Mesenchymal stem cell (in vitro differentiated cells and primary cell): ENCODE results near the gene CYTH4.

Source experiments
- DNase-seq: peaks from one replicate; pipeline ENCODE4 v3.0.0-alpha.2; 2013
- H2AFZ ChIP-seq: one replicate; pipeline ENCODE4 v1.6.1; 2013; ENCODE audit warnings: low read depth, mild to moderate bottlenecking, control low read depth, inconsistent platforms, low read length, moderate library complexity
- H2AK5ac ChIP-seq: 2 replicates; pipeline ENCODE4 v1.6.1; 2013; ENCODE audit warnings: low read length, moderate library complexity, mild to moderate bottlenecking, inconsistent platforms; ENCODE audit not compliant: severe bottlenecking
- H2BK120ac ChIP-seq: one replicate; pipeline ENCODE4 v1.6.1; 2013; ENCODE audit warnings: low read depth, mild to moderate bottlenecking, inconsistent platforms, low read length, moderate library complexity
- H2BK12ac ChIP-seq, 2 experiments: one replicate each; pipeline ENCODE4 v1.6.1; 2013; ENCODE audit warnings: inconsistent platforms in 2 of 2, low read length in 2 of 2, mild to moderate bottlenecking in 2 of 2, moderate library complexity in 2 of 2, control low read depth in 1 of 2
- H2BK15ac ChIP-seq: one replicate; pipeline ENCODE4 v1.6.1; 2013; ENCODE audit warnings: mild to moderate bottlenecking, low read depth, inconsistent platforms; ENCODE audit not compliant: poor library complexity, severe bottlenecking
- H2BK5ac ChIP-seq: 2 replicates; pipeline ENCODE4 v1.6.1; 2013; ENCODE audit warnings: low read depth, mild to moderate bottlenecking, low read length, control low read depth, inconsistent platforms; ENCODE audit not compliant: poor library complexity, severe bottlenecking
- H3K14ac ChIP-seq, 2 experiments: one replicate each; pipeline ENCODE4 v1.6.1; 2013; ENCODE audit warnings: inconsistent platforms in 2 of 2, low read length in 2 of 2, control low read depth in 1 of 2, mild to moderate bottlenecking in 1 of 2, moderate library complexity in 1 of 2
- H3K18ac ChIP-seq, 2 experiments: one replicate each; pipeline ENCODE4 v1.6.1; 2013; ENCODE audit warnings: inconsistent platforms in 2 of 2, low read length in 2 of 2, control low read depth in 1 of 2, low read depth in 1 of 2, mild to moderate bottlenecking in 1 of 2
- H3K23ac ChIP-seq, 2 experiments: one replicate each; pipeline ENCODE4 v1.6.1; 2013; ENCODE audit warnings: inconsistent platforms in 2 of 2, low read length in 2 of 2, mild to moderate bottlenecking in 2 of 2, moderate library complexity in 2 of 2, control low read depth in 1 of 2
- H3K27ac ChIP-seq: 2 replicates; pipeline ENCODE4 v1.5.1; 2013; ENCODE audit warnings: mild to moderate bottlenecking, moderate library complexity, low read length, control low read depth, inconsistent platforms; ENCODE audit not compliant: poor library complexity, severe bottlenecking
- H3K27me3 ChIP-seq, 2 experiments: 2 replicates each; pipeline versions ENCODE4 v1.6.1 to v1.7.0; 2013; ENCODE audit warnings: low read length in 2 of 2, mild to moderate bottlenecking in 2 of 2, moderate library complexity in 2 of 2, control low read depth in 1 of 2, inconsistent platforms in 1 of 2; ENCODE audit not compliant: control insufficient read depth in 1 of 2, insufficient read depth in 1 of 2
- H3K36me3 ChIP-seq, 2 experiments: 2 replicates each; pipeline versions ENCODE4 v1.6.1 to v1.7.0; 2013; ENCODE audit warnings: low read length in 2 of 2, control low read depth in 1 of 2, inconsistent platforms in 1 of 2, low read depth in 1 of 2, mild to moderate bottlenecking in 1 of 2; ENCODE audit not compliant: insufficient read depth in 2 of 2, control insufficient read depth in 1 of 2
- H3K4ac ChIP-seq, 2 experiments: one replicate each; pipeline ENCODE4 v1.6.1; 2013; ENCODE audit warnings: inconsistent platforms in 2 of 2, low read length in 2 of 2, mild to moderate bottlenecking in 2 of 2, moderate library complexity in 2 of 2, control low read depth in 1 of 2, low read depth in 1 of 2
- H3K4me1 ChIP-seq: 2 replicates; pipeline ENCODE4 v1.6.1; 2013; ENCODE audit warnings: low read depth, low read length, control low read depth; ENCODE audit not compliant: control insufficient read depth, insufficient read depth
- H3K4me2 ChIP-seq: 2 replicates; pipeline ENCODE4 v1.6.1; 2013; ENCODE audit warnings: low read length, mild to moderate bottlenecking, inconsistent platforms; ENCODE audit not compliant: poor library complexity, severe bottlenecking
- H3K4me3 ChIP-seq, 2 experiments: 2 replicates each; pipeline versions ENCODE4 v1.5.1 to v1.7.0; 2013; ENCODE audit warnings: low read length in 2 of 2, mild to moderate bottlenecking in 2 of 2, control low read depth in 1 of 2, low read depth in 1 of 2; ENCODE audit not compliant: insufficient read depth in 1 of 2
- H3K79me1 ChIP-seq: replicated peaks from 2 replicates; pipeline ENCODE4 v1.6.1; 2013; ENCODE audit warnings: mild to moderate bottlenecking, control low read depth, low read length, inconsistent platforms; ENCODE audit not compliant: poor library complexity, severe bottlenecking
- H3K9ac ChIP-seq: 2 replicates; pipeline ENCODE4 v1.7.0; 2013; ENCODE audit warnings: mild to moderate bottlenecking, low read length, moderate library complexity
- H3K9me3 ChIP-seq: 2 replicates; pipeline ENCODE4 v1.7.0; 2013; ENCODE audit warnings: mild to moderate bottlenecking, low read length; ENCODE audit not compliant: control insufficient read depth
- H4K8ac ChIP-seq: one replicate; pipeline ENCODE4 v1.6.1; 2013; ENCODE audit warnings: inconsistent platforms, mild to moderate bottlenecking, low read length, moderate library complexity
- H4K91ac ChIP-seq: one replicate; pipeline ENCODE4 v1.6.1; 2013; ENCODE audit warnings: mild to moderate bottlenecking, low read length, inconsistent platforms
- WGBS: methylation state at CpG from one replicate; pipeline ENCODE4 v1.1.7; 2013; ENCODE audit warnings: mixed read lengths; 5-methylcytosine and 5-hydroxymethylcytosine counted together

The CYTH4 gene

DNA sequence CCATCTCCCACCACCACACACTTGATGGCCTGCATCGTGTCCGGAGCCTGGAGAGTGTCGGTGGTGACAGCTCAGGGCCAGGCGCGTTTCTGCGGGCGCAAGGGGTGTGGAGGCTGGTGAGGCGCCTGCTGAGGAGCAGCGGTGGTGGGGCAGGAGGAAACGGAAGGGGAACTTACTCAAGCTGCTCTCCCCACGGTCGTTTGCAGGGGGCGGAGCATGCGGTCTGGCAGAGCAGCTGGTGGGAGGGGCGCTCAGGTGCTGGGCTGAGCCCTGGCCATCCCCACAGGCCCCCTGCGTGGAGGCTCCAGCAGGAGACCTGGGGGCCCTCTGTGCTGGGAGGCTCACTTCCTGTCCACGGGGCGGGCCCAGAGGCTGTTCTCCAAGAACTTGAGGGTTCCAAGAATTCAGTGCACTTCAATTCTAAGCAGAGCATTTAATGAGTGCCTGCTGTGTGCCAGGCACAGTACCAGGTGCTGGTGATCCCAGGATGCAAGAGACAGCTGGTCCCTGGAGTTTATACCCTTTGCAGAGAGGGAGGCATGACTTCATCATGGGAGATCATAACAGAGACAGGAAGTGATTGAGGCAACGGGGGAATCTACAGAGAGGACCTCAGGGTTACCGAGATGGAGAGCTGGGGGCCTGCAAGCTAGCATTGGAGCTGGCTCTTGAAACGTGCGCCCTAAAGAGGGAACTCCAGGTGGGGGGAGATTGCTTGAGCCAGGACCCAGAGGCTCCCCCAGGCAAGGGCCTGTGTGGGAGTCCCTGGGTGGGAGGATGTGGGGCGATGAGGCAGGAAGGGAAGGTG is 38.0 kb upstream of the CYTH4 start, which contains the start of gene RAC2:
TSS of gene RAC2 (minus strand) at position 156 of the 808 bp plus-strand sequence. CDS start at position 35, 121 bp downstream.
- H2BK120ac ChIP-seq = peak within 1 kb of the TSS; percentile 69
- H4K8ac ChIP-seq = peak within 1 kb of the TSS; percentile 10
- peak; percentile 72 for DNase-seq
- H3K4me3 ChIP-seq = peak within 1 kb of the TSS; percentile 54 to 85
- H2AFZ ChIP-seq = no peak within 1 kb of the TSS
- H3K4me2 ChIP-seq = peak within 1 kb of the TSS; percentile 53
- H3K36me3 ChIP-seq = peaks cover 6 to 27% of the 10 kb centered on the region in 2 experiments
- no peak within 1 kb of the TSS for H3K27ac ChIP-seq
- H3K79me1 ChIP-seq = peaks cover 8% of the 10 kb centered on the region
- peak within 1 kb of the TSS; percentile 92 for H4K91ac ChIP-seq
- H2AK5ac ChIP-seq = peak within 1 kb of the TSS; percentile 43
- H2BK5ac ChIP-seq = no peak within 1 kb of the TSS
- H2BK15ac ChIP-seq = peak within 1 kb of the TSS; percentile 75
- no peaks in the 10 kb centered on the region for H3K9me3 ChIP-seq
- peak within 1 kb of the TSS; percentile 79 to 88 for H3K18ac ChIP-seq
- peaks cover 36% of the 10 kb centered on the region for H3K4me1 ChIP-seq
- H3K23ac ChIP-seq = peak within 1 kb of the TSS in 1 of 2 experiments; percentile 9
- peak within 1 kb of the TSS; percentile 73 for H3K9ac ChIP-seq
- WGBS = 17% methylated on average over 23 of the region's 23 CpGs
- peak within 1 kb of the TSS; percentile 69 to 89 for H3K4ac ChIP-seq
- H3K14ac ChIP-seq = peak within 1 kb of the TSS in 1 of 2 experiments; percentile 84
- peak within 1 kb of the TSS; percentile 80 to 95 for H2BK12ac ChIP-seq
- no peaks in the 10 kb centered on the region for H3K27me3 ChIP-seq

- Histone ChIP-seq H2BK12ac (peak overlapping the region in 1 of 2 experiments; percentile 29), H3K27ac (no peak overlapping the region), H3K79me1 (peaks cover 8% of the 10 kb centered on the region), H3K4me1 (peaks cover 36% of the 10 kb centered on the region), H3K4ac (peak overlapping the region in 1 of 2 experiments; percentile 19), H3K36me3 (peaks cover 3 to 19% of the 10 kb centered on the region in 2 experiments), H4K8ac (peak overlapping the region; percentile 10), H3K27me3 (peaks cover 0 to 5% of the 10 kb centered on the region in 2 experiments), H3K4me3 (no peak overlapping the region), H2BK5ac (no peak overlapping the region), H2AK5ac (peak overlapping the region; percentile 17), H3K14ac (no peak overlapping the region), H2BK15ac (peak overlapping the region; percentile 75), H2AFZ (no peak overlapping the region), H3K23ac (no peak overlapping the region), H2BK120ac (peak overlapping the region; percentile 4), H3K18ac (peak overlapping the region in 1 of 2 experiments; percentile 58), H3K4me2 (no peak overlapping the region), H4K91ac (peak overlapping the region; percentile 22), H3K9me3 (no peaks in the 10 kb centered on the region), H3K9ac (no peak overlapping the region)
- DNase-seq = no peak
- WGBS = 87% methylated on average over 22 of the region's 22 CpGs
Measured at GRCh38 chr22:37244922-37245722, 37.2 kb upstream of the CYTH4 start.

GRCh38 chr22:37245740-37246139 is 36.6 kb upstream of the CYTH4 start:
- Histone ChIP-seq H3K18ac (no peak overlapping the region), H4K8ac (no peak overlapping the region), H2AFZ (no peak overlapping the region), H3K14ac (no peak overlapping the region), H2BK5ac (no peak overlapping the region), H2BK120ac (no peak overlapping the region), H3K4me3 (no peak overlapping the region), H3K27me3 (peaks cover 0 to 9% of the 10 kb centered on the region in 2 experiments), H3K4me1 (peaks cover 36% of the 10 kb centered on the region), H4K91ac (no peak overlapping the region), H3K9ac (no peak overlapping the region), H2BK12ac (no peak overlapping the region), H3K36me3 (peaks cover 0 to 13% of the 10 kb centered on the region in 2 experiments), H3K4ac (no peak overlapping the region), H3K79me1 (peaks cover 8% of the 10 kb centered on the region), H3K9me3 (no peaks in the 10 kb centered on the region), H3K23ac (no peak overlapping the region), H2BK15ac (no peak overlapping the region), H3K4me2 (no peak overlapping the region), H3K27ac (no peak overlapping the region), H2AK5ac (no peak overlapping the region)
- WGBS = 95% methylated on average over 3 of the region's 6 CpGs
- no peak for DNase-seq

GRCh38 chr22:37248251-37248650 is 34.1 kb upstream of the CYTH4 start:
- peaks cover 23% of the 10 kb centered on the region for H3K4me1 ChIP-seq

More at GRCh38 chr22:37248251-37248650, 34.1 kb upstream of the CYTH4 start:
- Histone ChIP-seq H3K4me2 (no peak overlapping the region), H2BK15ac (no peak overlapping the region), H3K23ac (no peak overlapping the region), H2BK12ac (no peak overlapping the region), H3K9ac (no peak overlapping the region), H3K4me3 (no peak overlapping the region), H3K9me3 (no peaks in the 10 kb centered on the region), H3K18ac (no peak overlapping the region), H3K27me3 (peaks cover 0 to 17% of the 10 kb centered on the region in 2 experiments), H2AK5ac (no peak overlapping the region), H3K4ac (no peak overlapping the region), H2AFZ (no peak overlapping the region), H4K8ac (no peak overlapping the region), H3K36me3 (no peaks in the 10 kb centered on the region), H4K91ac (no peak overlapping the region), H3K27ac (no peak overlapping the region), H3K14ac (no peak overlapping the region), H2BK120ac (no peak overlapping the region), H2BK5ac (no peak overlapping the region), H3K79me1 (peaks cover 3% of the 10 kb centered on the region)
- no peak for DNase-seq
- WGBS = 88% methylated on average over 4 of the region's 6 CpGs
